Measurements from ENCODE around the gene NR1H2. TPM values are rescaled to one million over a fixed set of nuclear protein-coding genes. Genes with fewer than 3 reads are reported as not detected.
"Not testable (repeated sequence)": the region's sequence is repeated elsewhere in the genome, so short reads cannot be mapped to it uniquely, and the experiment has no call there.

Gene NR1H2
- total and polyA plus RNA-seq, 2 donors (not counting 1 experiment from before 2014, with no cell fraction given): 30.3 to 82.4 TPM

DNA sequence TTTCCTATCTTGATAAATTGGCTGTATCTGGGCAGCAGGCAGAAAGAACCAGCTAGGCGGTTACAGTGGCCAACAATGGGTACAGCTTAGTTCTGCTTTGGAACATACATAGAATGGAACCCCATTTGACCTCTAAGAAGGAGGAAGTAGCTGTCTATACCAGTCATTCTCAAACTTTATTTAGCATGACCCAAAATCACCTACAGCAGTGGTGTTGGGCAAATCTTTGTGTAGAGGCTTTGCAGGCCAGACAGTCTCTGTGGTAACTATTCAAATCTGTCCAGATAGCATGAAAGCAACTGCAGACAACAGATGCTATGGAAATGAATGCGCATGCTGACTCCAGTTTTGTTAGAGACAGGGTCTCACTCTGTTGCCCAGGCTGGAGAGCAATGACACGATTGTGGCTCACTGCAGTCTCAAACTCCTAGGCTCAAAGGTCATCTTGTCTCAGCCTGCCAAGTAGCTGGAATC lies 35.1 kb upstream of the NR1H2 start:
- no peaks in the 10 kb centered on the region for H3K4me1 ChIP-seq (ENCODE audit: control insufficient read depth, extremely low read depth, insufficient read depth, low read length)
- TF ChIP-seq CTCF (conservative IDR thresholded peaks at IDR 0.05 in 1 of 2, IDR thresholded peaks at IDR 0.05 in 1 of 2; ENCODE audit: low read depth in 1 of 2, low read length in 2 of 2) (no peak), EZH2 (IDR thresholded peaks at IDR 0.05; ENCODE audit: low read length, missing control alignments) (no peak)
- no peak for DNase-seq (ENCODE audit: low read depth in 2 of 2)
- no peak overlapping the region for H3K4me3 ChIP-seq (replicated peaks in 1 of 4; ENCODE audit: control extremely low read depth in 1 of 4, insufficient read depth in 1 of 4, low read depth in 3 of 4, low read length in 4 of 4)
- H4K20me1 ChIP-seq (ENCODE audit: control insufficient read depth, extremely low read depth, insufficient read depth, low read length): no peaks in the 10 kb centered on the region
- no peak overlapping the region for H2AFZ ChIP-seq (ENCODE audit: low read length)
- H3K27ac ChIP-seq (ENCODE audit: insufficient read depth, low read length): no peak overlapping the region
- no peaks in the 10 kb centered on the region for H3K27me3 ChIP-seq (ENCODE audit: control insufficient read depth, insufficient read depth, low read length)
- H3K9ac ChIP-seq (ENCODE audit: insufficient read depth, low read length): no peak overlapping the region
- no peaks in the 10 kb centered on the region for H3K79me2 ChIP-seq (ENCODE audit: control insufficient read depth, insufficient read depth, low read length)
- no peaks in the 10 kb centered on the region for H3K9me3 ChIP-seq (ENCODE audit: control insufficient read depth, insufficient read depth, low read depth, low read length)
- no peak overlapping the region for H3K4me2 ChIP-seq (ENCODE audit: extremely low read depth, insufficient read depth, low read length)
- no peaks in the 10 kb centered on the region for H3K36me3 ChIP-seq (ENCODE audit: control insufficient read depth, insufficient read depth, low read length)

DNA sequence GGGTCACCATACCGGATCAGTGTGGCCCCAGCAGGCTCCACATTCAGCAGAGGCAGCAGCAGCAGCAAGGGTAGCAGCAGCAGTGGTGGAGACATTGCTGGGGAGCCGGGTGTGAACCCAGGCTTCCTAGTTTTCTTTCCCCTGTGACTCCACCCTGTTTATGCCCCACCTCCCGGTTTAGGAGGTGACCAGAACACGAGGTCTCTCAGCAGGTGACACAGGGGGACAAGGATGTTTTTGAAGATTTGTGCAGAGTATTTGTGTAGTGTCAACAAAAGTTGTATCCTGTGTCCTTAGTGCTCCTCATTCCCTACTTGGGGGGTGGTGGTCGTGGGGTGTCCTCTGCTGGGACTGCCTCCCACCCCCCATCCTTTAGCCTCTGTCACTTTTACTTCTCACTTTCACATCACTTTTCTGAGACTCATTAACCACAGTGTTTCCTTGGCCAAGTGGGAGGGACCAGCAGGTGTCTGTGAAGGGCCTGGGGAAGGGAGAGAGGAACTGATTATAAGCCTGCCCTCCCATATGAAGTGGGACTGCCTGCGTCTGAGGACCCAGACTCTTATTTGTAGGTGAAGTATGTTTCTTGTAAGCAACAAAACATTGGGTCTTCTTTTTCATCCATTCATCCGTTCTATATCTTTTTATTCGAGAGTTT lies 31.5 kb upstream of the NR1H2 start:
- H3K4me2 ChIP-seq (ENCODE audit: extremely low read depth, insufficient read depth, low read length): no peak overlapping the region

DNA sequence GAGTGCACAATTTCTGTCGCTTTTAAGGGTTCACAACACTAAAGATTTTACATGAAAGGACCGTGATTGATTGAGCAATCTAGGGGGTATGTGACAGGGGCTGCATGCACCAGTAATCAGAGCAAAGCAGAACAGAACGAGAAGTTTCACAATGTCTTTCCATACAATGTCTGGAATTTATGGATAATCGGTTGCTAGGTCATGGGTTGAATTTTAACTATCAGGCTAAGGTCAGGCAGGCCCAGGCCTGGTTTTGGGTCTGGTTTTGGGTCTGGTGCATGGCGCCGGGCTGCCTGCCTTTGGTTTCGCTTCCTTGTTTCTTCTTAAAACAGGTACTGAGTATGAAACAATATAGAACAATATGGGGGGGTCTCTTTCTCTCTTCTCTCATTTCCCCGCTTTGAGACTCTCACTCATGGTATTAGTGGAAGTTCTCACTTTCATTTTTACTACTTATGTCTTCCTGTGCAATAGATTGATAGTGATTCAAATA lies 29.1 kb upstream of the NR1H2 start:
- DNase-seq (ENCODE audit: low read depth in 2 of 2); H3K27ac ChIP-seq (ENCODE audit: insufficient read depth, low read length); H3K79me2 ChIP-seq (ENCODE audit: control insufficient read depth, insufficient read depth, low read length): not testable (repeated sequence)

More for the DNA sequence above, 31.5 kb upstream of the NR1H2 start:
- Histone ChIP-seq H3K79me2 (ENCODE audit: control insufficient read depth, insufficient read depth, low read length) (no peaks in the 10 kb centered on the region), H3K9ac (ENCODE audit: insufficient read depth, low read length) (no peak overlapping the region), H3K9me3 (ENCODE audit: control insufficient read depth, insufficient read depth, low read depth, low read length) (no peaks in the 10 kb centered on the region), H4K20me1 (ENCODE audit: control insufficient read depth, extremely low read depth, insufficient read depth, low read length) (no peaks in the 10 kb centered on the region), H2AFZ (ENCODE audit: low read length) (no peak overlapping the region), H3K27ac (ENCODE audit: insufficient read depth, low read length) (no peak overlapping the region), H3K27me3 (ENCODE audit: control insufficient read depth, insufficient read depth, low read length) (no peaks in the 10 kb centered on the region), H3K4me3 (replicated peaks in 1 of 4; ENCODE audit: control extremely low read depth in 1 of 4, insufficient read depth in 1 of 4, low read depth in 3 of 4, low read length in 4 of 4) (no peak overlapping the region), H3K36me3 (ENCODE audit: control insufficient read depth, insufficient read depth, low read length) (no peaks in the 10 kb centered on the region), H3K4me1 (ENCODE audit: control insufficient read depth, extremely low read depth, insufficient read depth, low read length) (no peaks in the 10 kb centered on the region)
- TF ChIP-seq EZH2 (IDR thresholded peaks at IDR 0.05; ENCODE audit: low read length, missing control alignments): no peak
- TF ChIP-seq CTCF (conservative IDR thresholded peaks at IDR 0.05 in 1 of 2, IDR thresholded peaks at IDR 0.05 in 1 of 2; ENCODE audit: low read depth in 1 of 2, low read length in 2 of 2): no peak
- DNase-seq (ENCODE audit: low read depth in 2 of 2): no peak

More for the DNA sequence above, 29.1 kb upstream of the NR1H2 start:
- not testable (repeated sequence) for H3K4me2 ChIP-seq (ENCODE audit: extremely low read depth, insufficient read depth, low read length); H3K36me3 ChIP-seq (ENCODE audit: control insufficient read depth, insufficient read depth, low read length); H2AFZ ChIP-seq (ENCODE audit: low read length); H3K9ac ChIP-seq (ENCODE audit: insufficient read depth, low read length); H3K4me1 ChIP-seq (ENCODE audit: control insufficient read depth, extremely low read depth, insufficient read depth, low read length); H3K9me3 ChIP-seq (ENCODE audit: control insufficient read depth, insufficient read depth, low read depth, low read length); H4K20me1 ChIP-seq (ENCODE audit: control insufficient read depth, extremely low read depth, insufficient read depth, low read length); H3K27me3 ChIP-seq (ENCODE audit: control insufficient read depth, insufficient read depth, low read length); H3K4me3 ChIP-seq (replicated peaks in 1 of 4; ENCODE audit: control extremely low read depth in 1 of 4, insufficient read depth in 1 of 4, low read depth in 3 of 4, low read length in 4 of 4)
